Stimulated activated CD8-positive, alpha-beta memory T cell treated with anti-CD3 and anti-CD28 coated beads, Interleukin-15, amount 100 ng/mL, for 1 hour (primary cell): ENCODE measurements around the gene ZW10.
"Not testable (repeated sequence)": the region's sequence is repeated elsewhere in the genome, so short reads cannot be mapped to it uniquely, and the experiment has no call there.

ENCODE experiments used
- DNase-seq: peaks from one replicate; pipeline ENCODE4 v3.0.0-alpha.2; 2020; ENCODE audit warnings: low read depth

The ZW10 gene

GRCh38 chr11:113752932-113753331 is 20.6 kb downstream of the ZW10 start:
- no peak for DNase-seq

- no peak for DNase-seq
These were observed 37.2 kb downstream of the ZW10 start for GRCh38 chr11:113736323-113736722.

- no peak for DNase-seq
These were observed 41.4 kb downstream of the ZW10 start for GRCh38 chr11:113732092-113732491.

GRCh38 chr11:113730887-113731726 is 42.4 kb downstream of the ZW10 start:
- no peak for DNase-seq

- DNase-seq, result no peak
These were observed 44.0 kb downstream of the ZW10 start for GRCh38 chr11:113729456-113729855.

- DNase-seq, result no peak
These were observed 44.7 kb downstream of the ZW10 start for GRCh38 chr11:113728814-113729213.

GRCh38 chr11:113725913-113726312 is 47.6 kb downstream of the ZW10 start:
- DNase-seq, result no peak

- DNase-seq, result no peak
These were observed 48.1 kb downstream of the ZW10 start for GRCh38 chr11:113725407-113725806.

GRCh38 chr11:113724778-113725177 is 48.7 kb downstream of the ZW10 start:
- DNase-seq, result no peak

GRCh38 chr11:113723787-113724186 is 49.7 kb downstream of the ZW10 start:
- DNase-seq, result no peak

- no peak for DNase-seq
These were observed 50.6 kb downstream of the ZW10 start for GRCh38 chr11:113722934-113723333.

GRCh38 chr11:113722221-113722620 is 51.3 kb downstream of the ZW10 start:
- DNase-seq, result no peak

GRCh38 chr11:113721462-113722066 is 51.9 kb downstream of the ZW10 start:
- no peak for DNase-seq

GRCh38 chr11:113720478-113720877 is 53.0 kb downstream of the ZW10 start:
- DNase-seq, result not testable (repeated sequence)

- no peak for DNase-seq
These were observed 57.4 kb downstream of the ZW10 start for GRCh38 chr11:113715882-113716625.

GRCh38 chr11:113715273-113715672 is 58.2 kb downstream of the ZW10 start:
- no peak for DNase-seq

- DNase-seq, result no peak
These were observed 62.5 kb downstream of the ZW10 start for GRCh38 chr11:113710989-113711388.

- no peak for DNase-seq
These were observed 67.4 kb downstream of the ZW10 start, which contains the start of gene TMPRSS5 for GRCh38 chr11:113705871-113706655. TMPRSS5 (minus strand) TSS chr11:113706308; CDS start chr11:113706224, 84 bp downstream.

- not testable (repeated sequence) for DNase-seq
These were observed 69.9 kb downstream of the ZW10 start for GRCh38 chr11:113703551-113703950.

GRCh38 chr11:113701491-113701890 is 72.0 kb downstream of the ZW10 start:
- DNase-seq, result no peak

GRCh38 chr11:113698515-113698914 is 75.0 kb downstream of the ZW10 start:
- DNase-seq, result no peak
